OCI-LY7 (cell line): ENCODE measurements around the gene RASD1.

ENCODE experiments used
- EZH2phosphoT487 ChIP-seq: fragments of 200-600 bp; sonication (generic); IDR thresholded peaks from 2 replicates; pipeline ENCODE4 v1.6.1; 2018; ENCODE audit warnings: low read depth, borderline replicate concordance, mild to moderate bottlenecking, mixed run types, antibody characterized with exemption, low read length, moderate library complexity, mixed read lengths
- TF ChIP-seq, protein P1 (sequence below): fragments of 200-600 bp; sonication (generic); conservative IDR thresholded peaks from 2 replicates; pipeline ENCODE4 v1.5.1; 2014; ENCODE audit warnings: mild to moderate bottlenecking, antibody characterized with exemption, low read length, moderate library complexity, mixed read lengths

DNA sequence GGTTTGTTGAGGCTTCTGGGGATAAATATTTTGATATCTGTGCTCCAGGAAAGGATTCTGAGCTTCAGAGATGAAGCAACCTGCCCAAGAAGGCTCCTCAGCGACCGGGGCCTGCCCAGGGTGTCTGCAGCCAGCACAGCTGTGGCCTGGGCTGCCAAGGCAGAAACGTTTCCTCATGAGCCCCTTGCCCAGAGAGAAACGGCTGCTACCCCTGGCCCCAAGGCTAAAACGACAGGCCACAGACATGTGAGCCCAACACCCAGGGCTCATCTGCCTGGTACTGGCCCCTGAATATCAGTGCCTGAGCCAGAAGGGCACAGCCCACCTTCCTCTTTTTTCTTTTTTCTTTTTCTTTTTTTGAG, 45.4 kb upstream of the RASD1 start:
- TF ChIP-seq, protein P1, sequence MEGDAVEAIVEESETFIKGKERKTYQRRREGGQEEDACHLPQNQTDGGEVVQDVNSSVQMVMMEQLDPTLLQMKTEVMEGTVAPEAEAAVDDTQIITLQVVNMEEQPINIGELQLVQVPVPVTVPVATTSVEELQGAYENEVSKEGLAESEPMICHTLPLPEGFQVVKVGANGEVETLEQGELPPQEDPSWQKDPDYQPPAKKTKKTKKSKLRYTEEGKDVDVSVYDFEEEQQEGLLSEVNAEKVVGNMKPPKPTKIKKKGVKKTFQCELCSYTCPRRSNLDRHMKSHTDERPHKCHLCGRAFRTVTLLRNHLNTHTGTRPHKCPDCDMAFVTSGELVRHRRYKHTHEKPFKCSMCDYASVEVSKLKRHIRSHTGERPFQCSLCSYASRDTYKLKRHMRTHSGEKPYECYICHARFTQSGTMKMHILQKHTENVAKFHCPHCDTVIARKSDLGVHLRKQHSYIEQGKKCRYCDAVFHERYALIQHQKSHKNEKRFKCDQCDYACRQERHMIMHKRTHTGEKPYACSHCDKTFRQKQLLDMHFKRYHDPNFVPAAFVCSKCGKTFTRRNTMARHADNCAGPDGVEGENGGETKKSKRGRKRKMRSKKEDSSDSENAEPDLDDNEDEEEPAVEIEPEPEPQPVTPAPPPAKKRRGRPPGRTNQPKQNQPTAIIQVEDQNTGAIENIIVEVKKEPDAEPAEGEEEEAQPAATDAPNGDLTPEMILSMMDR: no peak
- no peak for TF ChIP-seq EZH2phosphoT487
